NCI-H2196 (cell line): ENCODE data around the gene CLSTN2.
A peak's percentile ranks its signal among the peaks of the same experiment; 100 is the strongest.

Experiments used
- DNase-seq: peaks from one replicate; lab custom pipeline; 2025; ENCODE audit not compliant: unreplicated experiment; lab: John Stamatoyannopoulos, UW

Gene CLSTN2

GRCh38 chr3:139935016-139935865 is at the start of gene CLSTN2:
Gene CLSTN2 (plus strand): TSS chr3:139935185.
- DNase-seq = peak; percentile 56

GRCh38 chr3:139887431-139887830 is 47.6 kb upstream of the CLSTN2 start:
- no peak for DNase-seq

- no peak for DNase-seq
These were observed 46.3 kb upstream of the CLSTN2 start for GRCh38 chr3:139888561-139889140.

- no peak for DNase-seq
These were observed 41.6 kb upstream of the CLSTN2 start for GRCh38 chr3:139893267-139893962.

- no peak for DNase-seq
These were observed 40.9 kb upstream of the CLSTN2 start for GRCh38 chr3:139893963-139894642.

GRCh38 chr3:139894643-139894989 is 40.4 kb upstream of the CLSTN2 start:
- DNase-seq = no peak

GRCh38 chr3:139897759-139898158 is 37.2 kb upstream of the CLSTN2 start:
- no peak for DNase-seq

GRCh38 chr3:139906418-139906817 is 28.6 kb upstream of the CLSTN2 start:
- no peak for DNase-seq

- no peak for DNase-seq
These were observed 25.2 kb upstream of the CLSTN2 start for GRCh38 chr3:139909811-139910210.

- DNase-seq = no peak
These were observed 18.7 kb upstream of the CLSTN2 start for GRCh38 chr3:139916271-139916670.

GRCh38 chr3:139917226-139917785 is 17.7 kb upstream of the CLSTN2 start:
- no peak for DNase-seq

GRCh38 chr3:139928708-139929505 is 6.1 kb upstream of the CLSTN2 start:
- DNase-seq = no peak

GRCh38 chr3:139930211-139930610 is 4.8 kb upstream of the CLSTN2 start:
- no peak for DNase-seq

GRCh38 chr3:139933766-139934165 is 1.2 kb upstream of the CLSTN2 start:
- no peak for DNase-seq

GRCh38 chr3:139934613-139935015 is 371 bp upstream of the CLSTN2 start:
- DNase-seq = peak; percentile 8

- DNase-seq = no peak
These were observed 1.2 kb downstream of the CLSTN2 start for GRCh38 chr3:139935866-139936817.

- peak; percentile 45 for DNase-seq
These were observed 2.8 kb downstream of the CLSTN2 start for GRCh38 chr3:139937674-139938279.

- no peak for DNase-seq
These were observed 4.8 kb downstream of the CLSTN2 start for GRCh38 chr3:139939681-139940190.

GRCh38 chr3:139940622-139941021 is 5.6 kb downstream of the CLSTN2 start:
- DNase-seq = no peak
